ENCODE data around the gene GALNS. TPM values are rescaled to one million over a fixed set of nuclear protein-coding genes. Genes with fewer than 3 reads are reported as not detected.
"Not testable (repeated sequence)": the region's sequence is repeated elsewhere in the genome, so short reads cannot be mapped to it uniquely, and the experiment has no call there.

Gene GALNS
- total RNA-seq, 1 donor from 2014 or later = 61.4 TPM

- Histone ChIP-seq H3K9me3 (no peaks in the 10 kb centered on the region), H3K27me3 (no peaks in the 10 kb centered on the region), H3K4me3 (no peak overlapping the region), H3K27ac (no peak overlapping the region), H3K36me3 (no peaks in the 10 kb centered on the region), H3K4me1 (no peaks in the 10 kb centered on the region)
- no peak for DNase-seq (ENCODE audit: extremely low spot score in 2 of 2)
- intact Hi-C loops (cut with DNase I) = no loop called here
- TF ChIP-seq CTCF (IDR thresholded peaks at IDR 0.05) (no peak), POLR2A (IDR thresholded peaks at IDR 0.05) (no peak), POLR2AphosphoS5 (IDR thresholded peaks at IDR 0.05; ENCODE audit: insufficient read depth in 1 of 2, low read depth in 1 of 2) (no peak)
Observed at GRCh38 chr16:88897696-88898425, 41.1 kb upstream of the GALNS start.

GRCh38 chr16:88896238-88897070, 39.7 kb upstream of the GALNS start:
- H3K36me3 ChIP-seq = no peaks in the 10 kb centered on the region
- H3K4me1 ChIP-seq = no peaks in the 10 kb centered on the region
- no peak for DNase-seq (ENCODE audit: extremely low spot score in 2 of 2)
- intact Hi-C loops (cut with DNase I) = no loop called here
- no peaks in the 10 kb centered on the region for H3K9me3 ChIP-seq
- H3K27ac ChIP-seq = no peak overlapping the region
- TF ChIP-seq CTCF (IDR thresholded peaks at IDR 0.05) (no peak), POLR2A (IDR thresholded peaks at IDR 0.05) (no peak), POLR2AphosphoS5 (IDR thresholded peaks at IDR 0.05; ENCODE audit: insufficient read depth in 1 of 2, low read depth in 1 of 2) (no peak)
- no peak overlapping the region for H3K4me3 ChIP-seq
- H3K27me3 ChIP-seq = no peaks in the 10 kb centered on the region

GRCh38 chr16:88895335-88895734, 38.6 kb upstream of the GALNS start:
- Histone ChIP-seq H3K36me3 (no peaks in the 10 kb centered on the region), H3K9me3 (no peaks in the 10 kb centered on the region), H3K27me3 (no peaks in the 10 kb centered on the region), H3K27ac (no peak overlapping the region), H3K4me1 (no peaks in the 10 kb centered on the region), H3K4me3 (no peak overlapping the region)
- intact Hi-C loops (cut with DNase I) = no loop called here
- no peak for DNase-seq (ENCODE audit: extremely low spot score in 2 of 2)
- TF ChIP-seq POLR2A (IDR thresholded peaks at IDR 0.05) (no peak), CTCF (IDR thresholded peaks at IDR 0.05) (no peak), POLR2AphosphoS5 (IDR thresholded peaks at IDR 0.05; ENCODE audit: insufficient read depth in 1 of 2, low read depth in 1 of 2) (no peak)

GRCh38 chr16:88894681-88895300, 38.0 kb upstream of the GALNS start:
- DNase-seq (ENCODE audit: extremely low spot score in 2 of 2) = no peak
- TF ChIP-seq POLR2A (IDR thresholded peaks at IDR 0.05) (no peak), POLR2AphosphoS5 (IDR thresholded peaks at IDR 0.05; ENCODE audit: insufficient read depth in 1 of 2, low read depth in 1 of 2) (no peak), CTCF (IDR thresholded peaks at IDR 0.05) (no peak)
- Histone ChIP-seq H3K4me3 (no peak overlapping the region), H3K36me3 (no peaks in the 10 kb centered on the region), H3K4me1 (no peaks in the 10 kb centered on the region), H3K27ac (no peak overlapping the region), H3K9me3 (no peaks in the 10 kb centered on the region), H3K27me3 (no peaks in the 10 kb centered on the region)
- intact Hi-C loops (cut with DNase I) = no loop called here

GRCh38 chr16:88894266-88894665, 37.5 kb upstream of the GALNS start:
- DNase-seq (ENCODE audit: extremely low spot score in 2 of 2); H3K9me3 ChIP-seq; intact Hi-C loops (cut with DNase I); H3K36me3 ChIP-seq; H3K4me3 ChIP-seq; H3K4me1 ChIP-seq; H3K27ac ChIP-seq; H3K27me3 ChIP-seq: not testable (repeated sequence)

Data from vagina (tissue), 2 donors.